SK-MEL-5 (cell line): ENCODE data around the gene CPA3. TPM values are rescaled to one million over a fixed set of nuclear protein-coding genes. Genes with fewer than 3 reads are reported as not detected.

Experiments
- DNase-seq: peaks from one replicate; pipeline ENCODE4 v3.0.0-alpha.2; 2016; ENCODE audit warnings: low read depth, low spot score
- in situ Hi-C: cut with HindIII; loops from 2 replicates; pipeline ENCODE4 v1.10.0; 2016; ENCODE audit warnings: low sequenced_read_pairs, high pct_unique_total_duplicates, low pct_unique_long_range_greater_than_20kb
- total RNA-seq: library from RNA; depleted of rRNA; stranded (reverse); fragments of >200 nt; shearing (Covaris generic); gene quantifications from 2 replicates; pipeline ENCODE4 v1.2.3, GENCODE V29; 2014

Gene CPA3
- total RNA-seq, 1 experiment from 2014 or later = not detected

DNA sequence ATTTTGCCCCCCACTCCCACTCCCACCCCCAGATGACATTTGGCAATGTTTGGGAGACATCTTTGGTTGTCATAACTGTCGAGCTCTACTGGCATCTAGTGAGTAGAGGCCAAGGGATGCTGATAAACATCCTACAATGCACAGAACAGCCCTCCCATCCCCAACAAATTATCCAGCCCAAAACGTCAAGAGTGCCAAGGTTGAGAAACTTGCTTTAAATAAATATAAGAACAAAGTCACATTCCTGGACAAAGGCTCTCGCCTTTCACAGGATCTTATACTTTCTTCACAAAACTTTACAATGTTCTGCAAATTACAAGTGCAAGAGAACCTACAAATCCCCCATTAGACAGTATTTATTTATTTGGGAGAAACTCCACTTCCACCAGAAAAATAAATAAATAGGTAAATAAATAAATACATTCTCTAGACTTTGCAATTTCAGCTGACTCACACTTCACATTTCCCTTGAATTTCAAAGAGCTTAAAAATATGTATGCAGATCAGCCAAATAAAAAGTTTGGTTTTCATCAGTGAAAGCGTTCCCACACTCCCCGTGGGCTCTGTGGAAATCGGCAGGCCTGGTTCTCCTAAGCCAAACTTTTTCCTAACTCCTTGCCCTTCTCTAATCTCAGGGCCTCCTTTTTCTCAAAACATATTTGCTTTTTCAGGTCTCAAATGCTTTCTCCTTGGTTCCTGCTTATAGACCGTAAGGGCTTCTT, 12.7 kb upstream of the CPA3 start:
- in situ Hi-C loops = no loop called here
- DNase-seq = no peak

DNA sequence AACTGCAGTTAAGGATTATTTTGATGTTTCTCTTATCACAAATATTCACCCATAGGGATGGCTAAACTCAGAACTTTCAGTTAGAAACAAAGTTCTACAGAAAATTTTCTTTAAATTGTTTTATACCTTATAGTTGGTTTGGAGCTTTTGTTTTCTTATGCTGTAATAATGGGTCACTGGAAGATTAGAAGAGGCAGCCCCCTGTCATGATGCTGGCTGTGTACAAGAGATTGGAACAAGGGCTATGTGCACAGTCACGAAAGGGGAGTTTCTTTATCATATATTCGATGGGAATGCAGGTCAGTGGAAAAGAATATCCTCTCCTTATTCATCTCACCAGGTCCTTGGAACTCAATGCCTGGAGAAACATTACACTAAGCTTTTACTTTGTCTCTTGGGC, 12.0 kb upstream of the CPA3 start:
- in situ Hi-C loops = no loop called here

DNA sequence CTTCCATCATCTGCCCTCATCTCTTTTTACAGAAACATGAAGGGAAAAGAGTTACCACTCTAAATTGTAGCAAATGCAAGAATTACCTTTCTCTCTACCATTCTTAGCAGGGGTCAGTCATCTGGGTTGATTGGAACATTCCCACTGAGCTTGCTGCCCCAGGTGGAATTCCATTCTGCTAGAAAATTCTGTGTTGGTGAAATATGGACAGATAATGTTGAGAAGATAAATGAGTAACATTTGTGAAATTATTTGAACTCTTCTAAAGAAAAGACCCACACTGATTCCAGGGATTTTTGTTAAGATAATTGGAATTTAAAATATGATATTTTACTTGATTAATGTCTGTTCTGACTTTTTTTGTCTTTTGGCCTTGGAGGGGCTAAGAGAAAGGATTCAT, 11.0 kb upstream of the CPA3 start:
- no peak for DNase-seq
- in situ Hi-C loops = no loop called here

More for the DNA sequence above, 12.0 kb upstream of the CPA3 start:
- no peak for DNase-seq

DNA sequence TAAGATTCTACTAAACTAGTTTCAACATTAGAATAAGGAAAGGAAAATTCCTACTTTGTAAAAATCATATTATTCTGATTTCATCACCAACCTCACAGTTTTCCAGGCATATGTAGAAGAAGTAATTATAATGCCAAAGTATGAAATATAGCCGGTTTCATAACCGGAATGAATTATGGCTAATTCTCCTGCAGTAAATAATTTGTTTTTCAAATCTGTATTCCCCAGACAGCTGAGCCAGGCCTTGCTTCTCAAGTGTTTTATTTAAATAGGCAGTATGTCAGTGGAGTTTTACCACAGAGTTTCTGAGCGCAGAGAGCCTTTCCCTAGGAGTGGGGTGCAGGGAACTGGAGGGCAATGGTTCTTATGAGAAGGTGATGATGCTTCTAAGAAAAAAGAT, 8.7 kb upstream of the CPA3 start:
- DNase-seq = no peak
- in situ Hi-C loops = no loop called here

DNA sequence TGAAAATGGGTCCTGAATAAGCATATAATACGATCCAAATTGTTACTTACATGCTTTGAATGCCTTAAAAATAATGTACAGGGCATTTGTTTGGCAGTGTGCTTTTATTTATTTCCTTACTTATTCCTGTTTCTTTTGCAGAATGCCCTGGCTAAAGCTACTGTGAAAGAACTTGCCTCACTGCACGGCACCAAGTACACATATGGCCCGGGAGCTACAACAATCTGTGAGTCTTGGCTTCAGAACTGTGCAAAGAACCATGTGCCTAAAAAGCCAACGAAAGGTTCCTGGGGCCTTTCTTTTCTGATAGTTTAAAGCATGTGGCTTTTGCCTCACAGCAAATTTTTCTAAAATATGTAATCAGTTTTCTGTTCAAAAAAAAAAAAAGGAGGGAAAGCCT, 7.8 kb upstream of the CPA3 start:
- in situ Hi-C loops = no loop called here

DNA sequence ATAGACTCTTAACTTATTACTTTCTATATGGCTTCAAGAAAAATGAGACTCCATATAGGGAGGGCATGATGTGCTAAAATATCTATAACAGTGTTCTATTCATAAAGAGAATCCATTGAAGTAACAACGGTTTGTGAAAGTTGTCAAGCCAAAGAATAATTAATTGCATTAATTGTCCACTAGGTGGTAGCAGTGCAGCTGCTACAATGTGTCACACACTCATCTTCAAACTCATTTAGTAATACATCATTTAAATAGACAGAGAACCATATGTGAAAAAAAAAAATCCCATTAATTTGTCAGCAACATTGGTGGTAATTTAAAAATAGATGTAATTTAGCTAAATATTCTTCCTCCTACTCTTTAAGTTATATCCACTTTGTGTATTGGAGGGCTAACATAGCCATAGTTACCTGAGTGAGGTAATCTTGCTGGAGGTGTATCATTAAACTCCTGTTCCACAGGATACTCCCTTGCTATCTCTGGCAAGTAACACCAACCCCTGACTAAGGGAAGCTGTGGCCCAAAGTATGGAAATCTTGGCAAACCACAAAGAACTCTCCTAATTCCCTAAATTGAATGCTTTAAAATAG, 3.7 kb upstream of the CPA3 start:
- peak; percentile 85 for DNase-seq
- in situ Hi-C loops = no loop called here

More for the DNA sequence above, 7.8 kb upstream of the CPA3 start:
- no peak for DNase-seq

DNA sequence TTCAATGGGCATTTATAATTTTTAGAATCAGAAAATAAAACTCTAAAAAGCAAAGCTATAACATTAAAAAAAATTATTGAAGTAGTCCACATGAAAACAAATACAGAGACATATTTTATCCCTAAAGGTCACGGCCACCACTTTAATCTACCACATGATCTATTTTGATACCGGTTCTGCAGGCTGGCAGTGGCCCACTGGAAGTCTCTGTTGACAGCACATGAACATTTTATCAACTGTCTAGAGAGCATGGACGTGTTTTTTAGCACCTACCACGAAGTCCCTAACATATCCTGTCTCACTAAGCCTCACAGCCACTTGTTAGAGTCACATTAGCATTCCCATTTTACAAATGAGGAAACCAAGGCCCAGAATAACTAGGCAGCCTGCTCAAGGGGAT, 1.8 kb upstream of the CPA3 start:
- in situ Hi-C loops = no loop called here
- DNase-seq = no peak

DNA sequence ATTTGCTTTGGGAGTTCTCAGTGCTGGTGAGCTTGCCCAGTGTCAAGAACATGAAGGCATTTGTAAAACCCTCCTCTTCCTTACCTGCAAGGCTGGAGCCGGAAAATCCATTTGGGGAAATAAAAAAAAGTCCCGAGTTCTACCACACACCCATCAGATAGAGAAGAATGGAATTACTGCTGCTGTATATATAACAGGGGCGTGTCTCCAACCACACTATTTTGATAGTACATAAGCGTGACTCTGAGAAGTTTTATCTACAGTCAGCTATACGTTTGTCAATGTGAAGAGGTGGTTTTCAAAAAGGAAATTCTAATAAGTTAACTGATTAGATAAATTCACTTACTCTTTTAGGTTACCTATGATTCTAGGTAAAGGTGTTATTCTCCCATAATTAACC, 1.3 kb upstream of the CPA3 start:
- in situ Hi-C loops = no loop called here
- no peak for DNase-seq

DNA sequence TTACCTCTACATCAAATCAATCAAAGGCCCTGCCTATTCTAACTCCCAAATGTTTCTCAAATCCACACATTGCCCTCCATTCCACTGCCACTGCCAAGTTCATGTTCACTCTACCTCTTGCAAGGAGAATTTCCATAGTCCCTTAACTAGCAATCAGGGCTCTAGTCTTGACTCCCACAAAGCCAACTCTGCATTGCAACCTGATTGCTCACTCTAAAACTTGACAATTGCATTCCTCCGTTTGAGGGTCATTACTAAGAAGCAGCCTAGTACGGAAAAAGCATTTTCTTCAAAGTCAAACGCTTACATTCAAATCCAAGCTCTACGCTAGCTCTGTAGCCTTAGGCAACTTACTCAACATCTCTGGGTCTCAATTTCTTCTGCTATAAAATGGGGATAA, 1.2 kb downstream of the CPA3 start:
- in situ Hi-C loops = no loop called here
- no peak for DNase-seq

DNA sequence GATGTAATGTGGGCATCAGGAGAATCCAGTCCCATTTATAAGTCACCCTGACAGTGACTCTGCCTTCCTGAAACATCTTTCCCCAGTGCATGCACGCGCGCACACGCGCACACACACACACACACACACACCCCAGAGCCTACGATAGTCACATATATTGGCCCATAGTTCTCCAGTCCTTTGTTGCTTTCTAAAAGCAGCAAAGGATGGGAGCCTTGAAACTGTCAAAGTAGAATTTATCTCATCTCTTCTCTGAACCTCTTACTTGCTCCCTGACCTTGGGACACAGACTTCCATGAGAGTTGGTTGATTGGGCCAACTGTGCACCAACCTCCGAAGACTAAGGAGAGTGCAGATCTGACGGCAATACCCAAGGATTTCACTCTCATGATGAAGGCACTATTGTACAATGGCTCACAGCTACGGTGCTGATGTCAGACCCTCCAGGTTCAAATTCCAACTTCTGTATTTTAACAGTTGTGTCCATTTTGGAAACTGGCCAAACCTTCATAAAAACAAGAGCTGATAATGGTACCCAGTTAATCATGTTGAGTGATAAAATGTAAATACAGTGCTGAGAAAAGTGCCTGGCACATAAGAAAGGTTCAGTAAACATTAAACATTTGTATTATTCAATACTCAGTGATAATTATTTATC, 8.3 kb downstream of the CPA3 start:
- in situ Hi-C loops = no loop called here
- no peak for DNase-seq

DNA sequence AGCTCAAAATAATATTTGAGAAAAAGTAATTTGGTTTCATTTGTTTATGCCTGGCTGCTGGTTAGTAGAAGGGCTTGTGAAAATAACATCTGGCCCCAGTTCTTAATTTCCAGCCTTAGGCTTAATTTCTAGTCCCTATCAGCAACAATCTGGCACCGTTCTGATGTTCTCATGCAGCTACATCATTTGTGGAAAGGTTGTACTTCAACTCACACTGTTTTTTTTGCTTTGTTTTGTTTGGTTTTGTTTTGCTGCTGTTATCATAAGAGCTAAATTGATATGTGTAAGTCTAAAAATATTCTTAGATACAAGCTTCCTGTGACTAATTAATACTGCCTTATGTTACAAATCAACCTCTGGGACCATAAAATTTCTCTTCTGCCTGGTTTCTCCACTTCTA, 8.9 kb downstream of the CPA3 start:
- in situ Hi-C loops = no loop called here
- no peak for DNase-seq

DNA sequence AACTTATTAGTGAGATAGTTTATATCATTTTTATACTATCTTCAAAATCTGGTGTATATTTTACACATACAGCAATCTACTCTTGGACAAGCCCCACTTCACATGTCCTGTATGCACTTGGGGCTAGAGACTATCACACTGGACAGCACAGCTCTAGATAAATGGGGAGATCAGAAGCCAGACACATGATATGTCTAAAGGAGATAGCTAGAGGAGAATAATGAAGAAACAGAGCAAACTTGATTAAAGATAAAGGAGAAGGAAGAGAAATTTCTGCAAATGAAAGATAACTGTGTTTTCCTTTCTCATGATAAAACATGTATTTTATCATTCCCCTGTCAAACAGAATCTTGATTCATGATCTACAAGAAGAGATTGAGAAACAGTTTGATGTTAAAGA, 13.0 kb downstream of the CPA3 start:
- no peak for DNase-seq
- in situ Hi-C loops = no loop called here

DNA sequence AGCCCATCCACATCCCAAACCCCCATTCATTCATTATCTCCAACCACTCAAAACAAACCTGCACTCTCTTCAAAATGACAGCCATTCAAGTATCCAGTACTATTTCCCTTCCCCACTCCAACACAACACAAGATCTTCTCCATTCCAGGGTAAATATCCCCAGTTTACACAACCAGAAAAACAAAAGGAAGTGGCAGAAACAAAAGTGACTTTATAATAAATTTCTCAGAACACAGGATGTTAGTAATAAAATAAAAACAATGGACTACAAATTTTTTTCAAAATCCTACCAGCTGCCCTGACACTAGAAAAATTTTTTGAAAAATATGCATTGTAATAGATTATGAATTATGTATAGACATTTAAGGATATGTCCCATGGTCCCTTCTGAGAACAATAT, 14.2 kb downstream of the CPA3 start:
- in situ Hi-C loops = no loop called here
- no peak for DNase-seq

DNA sequence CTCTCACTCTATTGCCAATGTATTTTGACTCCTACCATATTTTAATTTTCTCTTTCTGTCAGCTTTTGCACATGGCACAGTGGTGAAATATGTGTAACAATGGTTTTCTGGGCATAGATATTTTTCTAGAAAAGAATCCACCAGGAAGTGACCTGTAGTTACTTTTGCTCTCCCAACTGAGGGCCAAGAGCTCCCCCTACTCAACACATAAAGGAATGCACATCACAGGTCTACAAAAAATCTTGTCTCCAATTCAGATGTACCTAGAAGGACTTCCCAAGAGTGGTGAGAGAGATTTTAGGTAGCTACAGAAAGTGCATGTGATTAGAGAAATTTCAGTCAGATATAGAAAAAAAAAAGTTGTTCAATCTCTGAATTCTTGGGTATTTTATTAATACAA, 15.6 kb downstream of the CPA3 start:
- DNase-seq = peak; percentile 58
- in situ Hi-C loops = no loop called here

DNA sequence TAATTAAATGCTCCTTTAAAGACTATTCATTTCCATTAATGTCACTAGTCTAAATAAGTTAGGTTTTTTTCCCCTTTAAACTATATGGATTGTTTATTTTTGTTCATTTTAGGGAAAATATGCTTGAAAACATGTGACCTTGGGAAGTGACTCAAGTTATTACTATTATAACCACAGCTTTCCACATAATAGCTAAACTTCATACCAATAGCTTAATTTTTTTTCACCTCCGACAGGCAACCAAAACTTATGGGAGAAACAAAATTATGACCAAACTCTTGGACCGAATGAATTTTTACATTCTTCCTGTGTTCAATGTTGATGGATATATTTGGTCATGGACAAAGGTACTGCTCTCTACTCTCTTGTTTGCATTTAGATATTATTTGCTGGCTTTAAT, 16.2 kb downstream of the CPA3 start:
- in situ Hi-C loops = no loop called here

DNA sequence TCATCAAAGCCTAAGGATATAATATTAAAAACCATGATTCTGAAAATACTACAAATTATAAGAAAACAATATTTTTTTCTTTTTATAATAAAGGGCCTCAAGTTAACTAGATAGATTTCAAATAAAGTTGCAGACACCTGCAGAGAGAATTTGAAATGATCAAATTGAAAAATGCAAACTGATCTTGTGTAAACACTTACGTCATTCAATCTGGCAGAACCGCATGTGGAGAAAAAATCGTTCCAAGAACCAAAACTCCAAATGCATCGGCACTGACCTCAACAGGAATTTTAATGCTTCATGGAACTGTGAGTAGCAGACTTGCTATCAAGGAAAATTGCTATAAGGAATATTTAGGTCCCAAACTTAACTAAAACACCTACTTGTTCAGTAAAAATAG, 17.2 kb downstream of the CPA3 start:
- in situ Hi-C loops = no loop called here

More for the DNA sequence above, 16.2 kb downstream of the CPA3 start:
- DNase-seq = no peak

DNA sequence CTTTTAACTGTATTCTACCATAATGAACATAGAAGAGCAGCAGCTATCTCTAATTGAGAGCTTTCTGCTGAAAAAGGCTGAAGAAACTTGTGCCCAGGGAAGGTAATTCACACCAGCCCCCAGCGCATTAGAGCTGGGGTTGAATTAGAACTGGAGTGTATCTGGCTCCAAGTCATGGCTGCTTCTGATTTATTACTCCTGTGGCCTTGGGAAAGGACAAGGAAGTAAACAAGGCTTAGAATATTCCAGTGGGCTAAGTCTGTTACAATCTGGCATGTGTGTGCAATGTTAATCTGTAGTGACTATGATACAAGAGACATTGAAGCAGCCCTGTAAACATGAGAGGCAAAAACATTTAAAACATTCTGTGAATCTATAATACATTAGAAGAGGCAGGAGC, 18.1 kb downstream of the CPA3 start:
- no peak for DNase-seq

More for the DNA sequence above, 17.2 kb downstream of the CPA3 start:
- no peak for DNase-seq

DNA sequence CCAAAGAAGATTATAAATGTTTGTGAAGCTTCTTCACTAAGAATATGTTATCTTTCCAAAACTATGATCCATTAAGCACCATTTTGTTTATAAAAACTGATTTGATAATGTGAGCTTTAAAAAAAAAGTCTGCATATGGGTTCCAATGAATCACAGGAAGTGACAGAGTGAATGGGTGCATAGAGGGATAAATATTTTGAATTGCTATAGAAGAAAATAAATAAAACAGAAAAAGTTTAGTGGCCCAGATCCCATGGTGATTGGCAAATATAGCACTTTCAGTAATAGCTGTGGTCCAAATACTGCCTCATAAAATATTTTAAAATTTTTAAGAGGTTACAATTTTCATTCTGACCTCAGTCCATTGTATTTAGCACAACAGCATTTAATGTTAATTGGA, 19.2 kb downstream of the CPA3 start:
- in situ Hi-C loops = no loop called here
- DNase-seq = no peak

More for the DNA sequence above, 18.1 kb downstream of the CPA3 start:
- in situ Hi-C loops = no loop called here

DNA sequence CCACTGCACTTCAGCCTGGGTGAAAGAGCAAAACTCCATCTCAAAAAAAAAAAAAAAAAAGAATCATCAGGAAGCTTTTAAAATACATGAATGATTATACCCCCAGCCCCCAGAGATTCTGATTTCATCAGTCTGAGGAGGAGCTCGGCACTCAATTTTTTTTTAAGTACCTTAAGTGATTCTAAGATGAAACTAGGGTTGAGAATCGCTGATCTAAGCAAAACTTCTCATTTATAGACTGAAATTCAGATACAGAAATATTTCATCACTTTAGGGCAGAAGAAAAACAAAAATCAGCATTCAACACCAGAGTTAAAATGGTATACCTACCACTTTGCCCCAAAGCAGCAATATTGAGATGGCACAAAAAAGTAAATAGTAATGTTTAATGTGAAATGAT, 24.7 kb downstream of the CPA3 start:
- in situ Hi-C loops = no loop called here
- no peak for DNase-seq
